ENCODE data around the gene ZBTB44.
A peak's percentile ranks its signal among the peaks of the same experiment; 100 is the strongest.

ZBTB44 gene

GRCh38 chr11:130213143-130213978 lies 101.4 kb downstream of the ZBTB44 start:
- in situ Hi-C loops (cut with MboI; ENCODE audit: low sequenced_read_pairs): loop anchor here (10.0 kb wide), 2 partner anchors 211 to 651 kb away; partner anchors contain the start of gene ADAMTS8
- Histone ChIP-seq H3K4me3 (no peak overlapping the region), H3K36me3 (replicated peaks) (no peaks in the 10 kb centered on the region), H3K4me1 (no peaks in the 10 kb centered on the region), H3K9me3 (no peaks in the 10 kb centered on the region), H3K27me3 (ENCODE audit: low read depth) (no peaks in the 10 kb centered on the region)
- peak; percentile 34 to 84 for DNase-seq (ENCODE audit: low spot score in 2 of 2)

GRCh38 chr11:130212431-130212961 lies 102.2 kb downstream of the ZBTB44 start:
- Histone ChIP-seq H3K4me3 (no peak overlapping the region), H3K9me3 (no peaks in the 10 kb centered on the region), H3K27me3 (ENCODE audit: low read depth) (no peaks in the 10 kb centered on the region), H3K36me3 (replicated peaks) (no peaks in the 10 kb centered on the region), H3K4me1 (no peaks in the 10 kb centered on the region)
- DNase-seq (ENCODE audit: low spot score in 2 of 2): no peak
- in situ Hi-C loops (cut with MboI; ENCODE audit: low sequenced_read_pairs): loop anchor here (10.0 kb wide), 2 partner anchors 212 to 652 kb away; partner anchors contain the start of gene ADAMTS8

GRCh38 chr11:130211781-130212401 lies 102.8 kb downstream of the ZBTB44 start:
- Histone ChIP-seq H3K4me1 (no peaks in the 10 kb centered on the region), H3K36me3 (replicated peaks) (no peaks in the 10 kb centered on the region), H3K9me3 (no peaks in the 10 kb centered on the region), H3K27me3 (ENCODE audit: low read depth) (no peaks in the 10 kb centered on the region), H3K4me3 (no peak overlapping the region)
- in situ Hi-C loops (cut with MboI; ENCODE audit: low sequenced_read_pairs): loop anchor here (10.0 kb wide), 2 partner anchors 213 to 653 kb away; partner anchors contain the start of gene ADAMTS8
- DNase-seq (ENCODE audit: low spot score in 2 of 2): no peak

- no peak for DNase-seq (ENCODE audit: low spot score in 2 of 2)
- Histone ChIP-seq H3K27me3 (ENCODE audit: low read depth) (no peaks in the 10 kb centered on the region), H3K36me3 (replicated peaks) (no peaks in the 10 kb centered on the region), H3K9me3 (no peaks in the 10 kb centered on the region), H3K4me1 (no peaks in the 10 kb centered on the region), H3K4me3 (no peak overlapping the region)
- in situ Hi-C loops (cut with MboI; ENCODE audit: low sequenced_read_pairs): loop anchor here (10.0 kb wide), 2 partner anchors 214 to 654 kb away; partner anchors contain the start of gene ADAMTS8
Observed at GRCh38 chr11:130211144-130211543, 103.6 kb downstream of the ZBTB44 start.

GRCh38 chr11:130209954-130210854 lies 104.5 kb downstream of the ZBTB44 start:
- H3K36me3 ChIP-seq (replicated peaks): no peaks in the 10 kb centered on the region
- no peaks in the 10 kb centered on the region for H3K9me3 ChIP-seq
- H3K4me1 ChIP-seq: no peaks in the 10 kb centered on the region
- no peaks in the 10 kb centered on the region for H3K27me3 ChIP-seq (ENCODE audit: low read depth)
- DNase-seq (ENCODE audit: low spot score in 2 of 2): no peak
- in situ Hi-C loops (cut with MboI; ENCODE audit: low sequenced_read_pairs): loop anchor here (10.0 kb wide), 2 partner anchors 215 to 655 kb away; partner anchors contain the start of gene ADAMTS8
- no peak overlapping the region for H3K4me3 ChIP-seq

GRCh38 chr11:130209128-130209932 lies 105.4 kb downstream of the ZBTB44 start:
- in situ Hi-C loops (cut with MboI; ENCODE audit: low sequenced_read_pairs): no loop called here
- no peaks in the 10 kb centered on the region for H3K36me3 ChIP-seq (replicated peaks)
- H3K4me3 ChIP-seq: no peak overlapping the region
- H3K4me1 ChIP-seq: no peaks in the 10 kb centered on the region
- no peak for DNase-seq (ENCODE audit: low spot score in 2 of 2)
- no peaks in the 10 kb centered on the region for H3K27me3 ChIP-seq (ENCODE audit: low read depth)
- H3K9me3 ChIP-seq: no peaks in the 10 kb centered on the region

- in situ Hi-C loops (cut with MboI; ENCODE audit: low sequenced_read_pairs): no loop called here
- no peaks in the 10 kb centered on the region for H3K4me1 ChIP-seq
- DNase-seq (ENCODE audit: low spot score in 2 of 2): no peak
- no peak overlapping the region for H3K4me3 ChIP-seq
- no peaks in the 10 kb centered on the region for H3K27me3 ChIP-seq (ENCODE audit: low read depth)
- H3K9me3 ChIP-seq: no peaks in the 10 kb centered on the region
- no peaks in the 10 kb centered on the region for H3K36me3 ChIP-seq (replicated peaks)
Observed at GRCh38 chr11:130208241-130209127, 106.2 kb downstream of the ZBTB44 start.

GRCh38 chr11:130206141-130206540 lies 108.6 kb downstream of the ZBTB44 start:
- no peak for DNase-seq (ENCODE audit: low spot score in 2 of 2)
- no peak overlapping the region for H3K4me3 ChIP-seq
- no peaks in the 10 kb centered on the region for H3K9me3 ChIP-seq
- no peaks in the 10 kb centered on the region for H3K4me1 ChIP-seq
- in situ Hi-C loops (cut with MboI; ENCODE audit: low sequenced_read_pairs): no loop called here
- H3K27me3 ChIP-seq (ENCODE audit: low read depth): no peaks in the 10 kb centered on the region
- H3K36me3 ChIP-seq (replicated peaks): no peaks in the 10 kb centered on the region

- DNase-seq (ENCODE audit: low spot score in 2 of 2): no peak
- Histone ChIP-seq H3K9me3 (no peaks in the 10 kb centered on the region), H3K4me1 (no peaks in the 10 kb centered on the region), H3K36me3 (replicated peaks) (no peaks in the 10 kb centered on the region), H3K4me3 (no peak overlapping the region), H3K27me3 (ENCODE audit: low read depth) (no peaks in the 10 kb centered on the region)
- in situ Hi-C loops (cut with MboI; ENCODE audit: low sequenced_read_pairs): no loop called here
Observed at GRCh38 chr11:130204703-130205095, 110.0 kb downstream of the ZBTB44 start.

GRCh38 chr11:130203766-130204702 lies 110.7 kb downstream of the ZBTB44 start:
- DNase-seq (ENCODE audit: low spot score in 2 of 2): no peak
- H3K4me1 ChIP-seq: no peaks in the 10 kb centered on the region
- in situ Hi-C loops (cut with MboI; ENCODE audit: low sequenced_read_pairs): no loop called here
- H3K4me3 ChIP-seq: no peak overlapping the region
- H3K36me3 ChIP-seq (replicated peaks): no peaks in the 10 kb centered on the region
- H3K9me3 ChIP-seq: no peaks in the 10 kb centered on the region
- H3K27me3 ChIP-seq (ENCODE audit: low read depth): no peaks in the 10 kb centered on the region

Measured in HAP-1 (cell line).